Right lobe of liver (tissue), 4 donors: ENCODE data around the gene MAP4K4.

Experiments used
- CTCF ChIP-seq, 4 donors: fragments of 200-600 bp in 3 of 4; fragments of 450-650 bp in 1 of 4; IDR thresholded peaks; one replicate each; pipeline versions ENCODE4 v1.5.1 to v1.8.0; 2016 to 2022; ENCODE audit warnings: antibody characterized with exemption in 4 of 4, mild to moderate bottlenecking in 2 of 4
- POLR2A ChIP-seq: fragments of 450-650 bp; IDR thresholded peaks from one replicate; pipeline ENCODE4 v1.6.1; 2017; ENCODE audit warnings: antibody characterized with exemption, mild to moderate bottlenecking
- donor health status: DM: no; HTN: no; CAD: no.
- donor health status: DM: no; HTN: no; CAD: no.
- donor health status: DM: no; HTN: yes; CAD: no.

- TF ChIP-seq CTCF (IDR thresholded peaks at IDR 0.05) (no peak), POLR2A (no peak)
Observed at GRCh38 chr2:101930847-101931246, 233.3 kb downstream of the MAP4K4 start.
